IMR-90 (cell line): Measurements from ENCODE around the gene SDK1.

ENCODE experiments used
- CEBPB ChIP-seq: IDR thresholded peaks from 2 replicates; pipeline ENCODE4 v1.6.1; 2012; ENCODE audit warnings: low read depth, low read length, improper control_type of control experiment
- FOS ChIP-seq: fragments of 150-350 bp; IDR thresholded peaks from 2 replicates; pipeline ENCODE4 v1.6.1; 2016; ENCODE audit warnings: low read depth, low read length
- MAFK ChIP-seq: IDR thresholded peaks from 2 replicates; pipeline ENCODE4 v1.6.1; 2012; ENCODE audit warnings: low read depth, low read length, improper control_type of control experiment
- POLR2A ChIP-seq: IDR thresholded peaks from 2 replicates; pipeline ENCODE4 v1.6.1; 2012; ENCODE audit warnings: mild to moderate bottlenecking, low read depth, low read length
- TF ChIP-seq, protein P1 (sequence below): conservative IDR thresholded peaks from 2 replicates; pipeline ENCODE4 v1.5.1; 2012; ENCODE audit warnings: mild to moderate bottlenecking, low read depth, low read length, improper control_type of control experiment

DNA sequence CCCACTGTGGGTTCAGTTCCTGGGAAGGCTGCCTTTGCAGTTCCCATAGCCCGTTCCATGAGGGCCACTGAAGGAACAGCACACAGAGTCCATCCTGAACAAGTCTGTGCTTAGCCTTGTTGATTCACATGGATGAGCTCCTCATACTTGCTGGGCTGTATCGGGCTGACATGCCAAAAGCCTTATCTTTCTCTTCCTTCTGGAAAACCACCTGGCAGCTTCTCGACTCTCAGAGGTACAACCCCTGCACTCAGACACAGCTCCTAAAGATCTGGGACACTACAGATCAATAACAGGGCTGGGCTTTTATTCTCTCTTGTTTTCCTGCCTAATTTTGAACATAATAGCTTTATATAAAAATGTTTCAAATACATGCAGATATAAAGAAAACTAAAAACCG, 667.2 kb downstream of the SDK1 start:
- TF ChIP-seq, protein P1, sequence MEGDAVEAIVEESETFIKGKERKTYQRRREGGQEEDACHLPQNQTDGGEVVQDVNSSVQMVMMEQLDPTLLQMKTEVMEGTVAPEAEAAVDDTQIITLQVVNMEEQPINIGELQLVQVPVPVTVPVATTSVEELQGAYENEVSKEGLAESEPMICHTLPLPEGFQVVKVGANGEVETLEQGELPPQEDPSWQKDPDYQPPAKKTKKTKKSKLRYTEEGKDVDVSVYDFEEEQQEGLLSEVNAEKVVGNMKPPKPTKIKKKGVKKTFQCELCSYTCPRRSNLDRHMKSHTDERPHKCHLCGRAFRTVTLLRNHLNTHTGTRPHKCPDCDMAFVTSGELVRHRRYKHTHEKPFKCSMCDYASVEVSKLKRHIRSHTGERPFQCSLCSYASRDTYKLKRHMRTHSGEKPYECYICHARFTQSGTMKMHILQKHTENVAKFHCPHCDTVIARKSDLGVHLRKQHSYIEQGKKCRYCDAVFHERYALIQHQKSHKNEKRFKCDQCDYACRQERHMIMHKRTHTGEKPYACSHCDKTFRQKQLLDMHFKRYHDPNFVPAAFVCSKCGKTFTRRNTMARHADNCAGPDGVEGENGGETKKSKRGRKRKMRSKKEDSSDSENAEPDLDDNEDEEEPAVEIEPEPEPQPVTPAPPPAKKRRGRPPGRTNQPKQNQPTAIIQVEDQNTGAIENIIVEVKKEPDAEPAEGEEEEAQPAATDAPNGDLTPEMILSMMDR = no peak
- TF ChIP-seq FOS (no peak), POLR2A (no peak), MAFK (no peak), CEBPB (no peak)
